HG03354 (cell line): ENCODE measurements around the gene KREMEN2.

Experiments used
- ATAC-seq: cut with Tn5 transposase; IDR thresholded peaks from one replicate; pipeline ENCODE4 v1.9.1; 2021; ENCODE audit warnings: mild to moderate bottlenecking; ENCODE audit not compliant: unreplicated experiment, poor library complexity, severe bottlenecking

Gene KREMEN2

GRCh38 chr16:2991566-2992261 lies 27.6 kb downstream of the KREMEN2 start:
- ATAC-seq = no peak

DNA sequence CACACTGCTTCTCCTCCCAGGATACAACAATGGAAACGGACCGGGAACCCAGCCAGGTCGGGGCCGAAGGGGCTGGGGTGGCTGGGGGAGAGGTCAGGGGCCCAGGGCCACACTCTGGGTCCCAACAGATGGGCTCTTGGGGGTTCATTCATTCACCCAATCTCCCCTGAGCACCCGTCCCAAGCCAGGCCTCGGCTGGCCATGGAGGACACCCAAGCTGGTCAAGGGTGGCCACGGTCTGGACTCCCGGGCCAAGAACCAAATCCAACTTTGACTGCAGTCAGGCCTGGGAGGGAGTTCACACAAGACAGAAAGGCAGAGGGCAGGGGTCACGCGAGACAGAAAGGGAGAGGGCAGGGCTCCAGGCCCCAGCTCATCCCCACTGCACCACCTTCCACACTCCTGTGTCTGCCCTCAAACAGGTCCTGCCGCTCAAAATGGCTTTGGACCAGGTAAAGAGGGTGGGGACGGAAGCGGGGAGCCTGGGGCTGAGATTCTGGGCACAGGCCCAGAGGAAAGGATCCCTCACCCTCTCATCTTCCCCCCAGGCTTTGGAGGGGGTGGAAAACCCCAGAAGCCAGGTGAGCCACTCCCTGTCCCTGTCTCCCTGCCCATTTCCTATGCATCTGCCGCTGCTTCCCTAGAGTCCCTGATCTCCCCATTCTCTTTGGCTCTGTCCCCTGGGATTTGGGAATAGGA lies 28.5 kb downstream of the KREMEN2 start:
- no peak for ATAC-seq

- no peak for ATAC-seq
Observed at GRCh38 chr16:2996298-2996697, 32.2 kb downstream of the KREMEN2 start.

DNA sequence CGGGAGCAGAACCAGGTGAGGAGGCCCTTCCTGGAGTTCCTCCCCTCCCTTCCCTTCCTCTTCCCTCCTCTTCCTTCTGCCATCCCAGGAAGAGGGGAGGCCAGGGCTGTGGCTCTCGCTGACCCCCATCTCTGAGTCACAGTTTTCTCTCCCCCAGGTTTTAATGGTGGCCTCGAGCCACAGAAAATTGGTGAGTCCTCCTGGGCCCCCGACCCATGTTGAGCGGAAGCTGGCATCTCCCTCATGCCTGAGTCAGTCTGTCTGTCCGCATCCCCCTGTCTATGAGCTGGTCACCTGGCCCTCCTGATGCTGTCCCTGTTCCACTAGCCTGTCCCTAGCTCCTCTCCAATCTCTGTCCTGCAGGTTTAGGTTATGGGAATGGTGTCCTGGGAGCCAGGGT lies 35.9 kb downstream of the KREMEN2 start:
- no peak for ATAC-seq

GRCh38 chr16:3000540-3000939 lies 36.5 kb downstream of the KREMEN2 start:
- no peak for ATAC-seq

GRCh38 chr16:3001316-3001715 lies 37.2 kb downstream of the KREMEN2 start:
- no peak for ATAC-seq

DNA sequence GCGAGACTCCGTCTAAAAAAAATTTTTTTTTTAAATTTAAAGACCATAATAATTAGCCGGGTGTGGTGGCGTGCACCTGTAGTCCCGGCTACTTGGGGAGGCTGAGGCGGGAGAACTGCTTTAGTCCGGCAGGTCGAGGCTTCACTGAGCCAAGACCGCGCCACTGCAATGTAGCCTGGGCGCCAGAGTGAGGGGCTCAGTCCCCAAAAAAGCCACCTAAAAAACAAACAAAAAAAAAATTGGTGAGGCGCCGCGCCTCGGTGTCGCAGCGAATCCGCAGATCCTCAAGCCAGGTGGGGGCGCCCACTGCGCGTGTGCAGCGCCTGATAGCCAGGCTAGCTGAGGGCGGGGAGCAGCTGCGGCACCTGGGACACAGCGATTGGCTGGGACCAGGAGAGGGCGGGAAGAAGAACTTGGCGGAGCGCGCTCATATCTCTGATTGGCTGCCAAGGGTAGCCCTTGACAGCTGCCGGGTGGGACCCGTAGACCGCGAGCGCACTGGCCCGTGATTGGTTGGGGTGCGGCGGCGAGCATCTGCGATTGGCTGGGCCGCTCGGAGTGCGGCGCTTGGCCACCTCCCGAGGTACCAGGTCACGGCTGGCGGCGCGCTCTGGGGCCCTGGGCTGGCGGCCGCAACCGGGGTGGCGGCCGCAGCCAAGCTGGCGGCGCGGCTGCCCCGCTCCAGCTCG lies 39.7 kb downstream of the KREMEN2 start:
- ATAC-seq = peak; percentile 90

DNA sequence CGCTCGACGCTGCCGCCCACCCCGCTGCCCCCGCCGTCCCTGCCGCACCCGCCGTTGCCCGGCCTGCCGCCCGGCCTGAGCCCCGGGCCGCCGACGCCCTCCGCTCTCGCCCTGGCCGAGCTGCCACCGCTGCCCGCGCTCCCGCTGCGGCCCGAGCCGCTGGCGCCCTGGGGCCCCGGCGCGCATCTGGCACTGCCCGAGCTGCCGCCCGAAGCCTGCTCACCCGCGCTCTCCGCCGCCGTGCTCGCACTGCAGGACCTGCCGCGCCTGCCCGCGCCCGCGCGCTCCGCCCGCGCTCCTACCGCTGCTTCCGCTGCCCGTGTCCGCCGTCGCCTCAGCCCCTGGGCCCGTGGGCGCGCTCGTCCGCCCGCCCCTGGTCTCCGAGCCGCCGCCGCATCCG lies 40.2 kb downstream of the KREMEN2 start:
- ATAC-seq = peak; percentile 12

DNA sequence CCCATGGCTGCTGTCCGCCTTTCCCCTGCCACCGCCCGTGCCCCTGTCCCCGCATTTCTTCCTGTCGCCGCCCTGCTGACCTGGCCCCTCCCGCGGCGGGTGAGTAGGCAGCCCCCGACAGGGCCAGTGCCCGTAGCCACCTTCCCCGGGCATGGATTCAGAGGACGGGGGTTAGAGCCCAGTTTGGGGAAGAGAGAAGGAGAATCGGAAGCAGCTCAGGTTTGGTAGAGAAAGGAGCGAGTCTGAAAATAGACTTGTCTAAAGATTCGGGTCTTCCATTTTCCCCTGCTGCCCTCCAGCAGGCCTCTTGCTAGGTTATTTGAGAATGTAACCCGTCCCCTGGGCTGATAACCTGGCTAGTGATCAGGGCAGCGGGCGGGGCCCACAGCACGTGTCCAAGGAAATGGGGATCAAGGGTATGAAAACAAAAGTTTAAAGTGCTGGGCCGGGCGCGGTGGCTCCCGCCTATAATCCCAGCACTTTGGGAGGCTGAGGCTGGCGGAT lies 40.8 kb downstream of the KREMEN2 start:
- ATAC-seq = no peak

- no peak for ATAC-seq
Observed at GRCh38 chr16:3007059-3007956, 43.2 kb downstream of the KREMEN2 start.

DNA sequence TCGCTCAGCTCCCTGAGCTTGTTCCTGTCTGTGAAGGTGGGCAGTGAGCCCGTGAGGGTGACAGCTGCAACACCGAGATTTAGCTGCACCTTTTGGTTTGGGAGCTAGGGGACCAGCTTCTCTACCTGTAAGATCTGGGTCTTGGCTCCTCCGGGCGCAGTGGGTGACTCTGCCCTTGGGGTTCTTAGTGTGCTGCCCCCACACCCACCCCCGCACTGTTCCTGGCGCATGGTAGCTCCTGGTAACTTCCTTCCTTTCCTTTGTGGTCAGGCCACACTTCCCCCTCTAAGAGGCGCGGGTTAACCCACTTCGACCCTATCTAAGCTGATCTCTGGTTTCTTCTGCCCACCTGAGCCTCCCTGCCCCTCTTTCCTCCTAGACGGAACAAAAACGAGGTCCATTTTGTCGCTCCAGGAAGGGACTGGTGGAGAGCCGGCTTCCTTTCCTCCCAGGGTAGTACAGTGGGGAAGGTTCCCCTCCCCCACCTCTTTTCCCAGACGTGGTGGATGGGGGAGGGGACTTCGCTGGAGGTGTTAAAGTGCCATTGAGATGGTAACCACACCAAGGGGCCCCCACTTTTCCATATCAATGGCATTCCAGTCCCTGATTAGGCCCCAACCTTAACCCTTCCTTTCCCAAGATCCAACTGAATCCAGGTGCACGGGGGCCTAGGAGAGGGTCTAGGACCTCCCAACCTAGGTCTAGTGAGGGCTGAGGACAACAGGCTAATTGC lies 44.0 kb downstream of the KREMEN2 start:
- ATAC-seq = no peak

DNA sequence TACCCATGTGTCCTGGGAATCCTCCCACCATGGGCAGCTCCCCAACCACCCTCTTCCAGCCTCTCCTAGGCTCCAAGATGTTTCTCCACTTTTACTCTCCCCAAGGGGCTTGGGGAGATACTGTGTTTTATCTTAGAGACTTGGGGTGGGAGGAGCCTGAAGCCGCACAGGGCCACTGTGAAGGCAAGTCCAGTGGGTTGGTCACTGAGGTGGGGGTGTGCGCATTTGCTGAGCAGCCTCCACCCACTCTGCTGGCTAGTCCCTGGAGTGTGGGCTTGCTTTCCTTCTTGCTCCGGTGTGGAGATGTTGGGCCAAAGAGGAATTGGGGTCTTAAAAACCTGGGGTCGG lies 44.6 kb downstream of the KREMEN2 start:
- no peak for ATAC-seq

- ATAC-seq = no peak
Observed at GRCh38 chr16:3009568-3010390, 45.7 kb downstream of the KREMEN2 start.

- ATAC-seq = no peak
Observed at GRCh38 chr16:3010510-3010909, 46.4 kb downstream of the KREMEN2 start.

DNA sequence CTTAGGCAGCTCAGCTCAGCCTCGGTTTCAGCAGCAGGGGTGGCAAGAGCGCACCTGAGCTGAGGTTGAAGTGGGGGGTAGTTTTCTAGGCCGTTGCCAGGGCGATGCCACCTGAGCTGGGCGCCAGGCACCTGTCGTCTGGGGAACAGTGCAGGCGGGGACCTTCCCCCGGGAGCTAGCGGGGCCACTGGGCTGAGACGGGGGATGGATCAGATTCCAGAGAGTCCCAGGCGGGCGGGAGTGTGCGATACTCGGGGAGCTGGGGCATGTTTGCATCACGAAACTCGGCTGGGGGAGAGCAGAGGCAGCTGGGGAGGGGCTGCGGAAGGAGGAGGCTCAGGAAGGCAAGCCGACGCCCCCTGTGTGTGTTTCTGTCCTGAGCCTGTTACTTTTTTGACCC lies 48.2 kb downstream of the KREMEN2 start:
- no peak for ATAC-seq

GRCh38 chr16:3012828-3013420 lies 48.8 kb downstream of the KREMEN2 start, which contains the start of gene CLDN9:
CLDN9 (plus strand) TSS chr16:3012923; CDS start chr16:3013363, 440 bp downstream.
- ATAC-seq = no peak

GRCh38 chr16:3013491-3013951 lies 49.4 kb downstream of the KREMEN2 start:
- ATAC-seq = no peak
